Mesenchymal stem cell (in vitro differentiated cells and primary cell): Measurements from ENCODE around the gene SDR9C7.
"Not testable (repeated sequence)": the region's sequence is repeated elsewhere in the genome, so short reads cannot be mapped to it uniquely, and the experiment has no call there.

ENCODE experiments used
- DNase-seq: peaks from one replicate; pipeline ENCODE4 v3.0.0-alpha.2; 2013
- H2AFZ ChIP-seq: one replicate; pipeline ENCODE4 v1.6.1; 2013; ENCODE audit warnings: low read depth, mild to moderate bottlenecking, control low read depth, inconsistent platforms, low read length, moderate library complexity
- H2AK5ac ChIP-seq: 2 replicates; pipeline ENCODE4 v1.6.1; 2013; ENCODE audit warnings: low read length, moderate library complexity, mild to moderate bottlenecking, inconsistent platforms; ENCODE audit not compliant: severe bottlenecking
- H2BK120ac ChIP-seq: one replicate; pipeline ENCODE4 v1.6.1; 2013; ENCODE audit warnings: low read depth, mild to moderate bottlenecking, inconsistent platforms, low read length, moderate library complexity
- H2BK12ac ChIP-seq, 2 experiments: one replicate each; pipeline ENCODE4 v1.6.1; 2013; ENCODE audit warnings: inconsistent platforms in 2 of 2, low read length in 2 of 2, mild to moderate bottlenecking in 2 of 2, moderate library complexity in 2 of 2, control low read depth in 1 of 2
- H2BK15ac ChIP-seq: one replicate; pipeline ENCODE4 v1.6.1; 2013; ENCODE audit warnings: mild to moderate bottlenecking, low read depth, inconsistent platforms; ENCODE audit not compliant: poor library complexity, severe bottlenecking
- H2BK5ac ChIP-seq: 2 replicates; pipeline ENCODE4 v1.6.1; 2013; ENCODE audit warnings: low read depth, mild to moderate bottlenecking, low read length, control low read depth, inconsistent platforms; ENCODE audit not compliant: poor library complexity, severe bottlenecking
- H3K14ac ChIP-seq, 2 experiments: one replicate each; pipeline ENCODE4 v1.6.1; 2013; ENCODE audit warnings: inconsistent platforms in 2 of 2, low read length in 2 of 2, control low read depth in 1 of 2, mild to moderate bottlenecking in 1 of 2, moderate library complexity in 1 of 2
- H3K18ac ChIP-seq, 2 experiments: one replicate each; pipeline ENCODE4 v1.6.1; 2013; ENCODE audit warnings: inconsistent platforms in 2 of 2, low read length in 2 of 2, control low read depth in 1 of 2, low read depth in 1 of 2, mild to moderate bottlenecking in 1 of 2
- H3K23ac ChIP-seq, 2 experiments: one replicate each; pipeline ENCODE4 v1.6.1; 2013; ENCODE audit warnings: inconsistent platforms in 2 of 2, low read length in 2 of 2, mild to moderate bottlenecking in 2 of 2, moderate library complexity in 2 of 2, control low read depth in 1 of 2
- H3K27ac ChIP-seq: 2 replicates; pipeline ENCODE4 v1.5.1; 2013; ENCODE audit warnings: mild to moderate bottlenecking, moderate library complexity, low read length, control low read depth, inconsistent platforms; ENCODE audit not compliant: poor library complexity, severe bottlenecking
- H3K27me3 ChIP-seq, 2 experiments: 2 replicates each; pipeline versions ENCODE4 v1.6.1 to v1.7.0; 2013; ENCODE audit warnings: low read length in 2 of 2, mild to moderate bottlenecking in 2 of 2, moderate library complexity in 2 of 2, control low read depth in 1 of 2, inconsistent platforms in 1 of 2; ENCODE audit not compliant: control insufficient read depth in 1 of 2, insufficient read depth in 1 of 2
- H3K36me3 ChIP-seq, 2 experiments: 2 replicates each; pipeline versions ENCODE4 v1.6.1 to v1.7.0; 2013; ENCODE audit warnings: low read length in 2 of 2, control low read depth in 1 of 2, inconsistent platforms in 1 of 2, low read depth in 1 of 2, mild to moderate bottlenecking in 1 of 2; ENCODE audit not compliant: insufficient read depth in 2 of 2, control insufficient read depth in 1 of 2
- H3K4ac ChIP-seq, 2 experiments: one replicate each; pipeline ENCODE4 v1.6.1; 2013; ENCODE audit warnings: inconsistent platforms in 2 of 2, low read length in 2 of 2, mild to moderate bottlenecking in 2 of 2, moderate library complexity in 2 of 2, control low read depth in 1 of 2, low read depth in 1 of 2
- H3K4me1 ChIP-seq: 2 replicates; pipeline ENCODE4 v1.6.1; 2013; ENCODE audit warnings: low read depth, low read length, control low read depth; ENCODE audit not compliant: control insufficient read depth, insufficient read depth
- H3K4me2 ChIP-seq: 2 replicates; pipeline ENCODE4 v1.6.1; 2013; ENCODE audit warnings: low read length, mild to moderate bottlenecking, inconsistent platforms; ENCODE audit not compliant: poor library complexity, severe bottlenecking
- H3K4me3 ChIP-seq, 2 experiments: 2 replicates each; pipeline versions ENCODE4 v1.5.1 to v1.7.0; 2013; ENCODE audit warnings: low read length in 2 of 2, mild to moderate bottlenecking in 2 of 2, control low read depth in 1 of 2, low read depth in 1 of 2; ENCODE audit not compliant: insufficient read depth in 1 of 2
- H3K79me1 ChIP-seq: replicated peaks from 2 replicates; pipeline ENCODE4 v1.6.1; 2013; ENCODE audit warnings: mild to moderate bottlenecking, control low read depth, low read length, inconsistent platforms; ENCODE audit not compliant: poor library complexity, severe bottlenecking
- H3K9ac ChIP-seq: 2 replicates; pipeline ENCODE4 v1.7.0; 2013; ENCODE audit warnings: mild to moderate bottlenecking, low read length, moderate library complexity
- H3K9me3 ChIP-seq: 2 replicates; pipeline ENCODE4 v1.7.0; 2013; ENCODE audit warnings: mild to moderate bottlenecking, low read length; ENCODE audit not compliant: control insufficient read depth
- H4K8ac ChIP-seq: one replicate; pipeline ENCODE4 v1.6.1; 2013; ENCODE audit warnings: inconsistent platforms, mild to moderate bottlenecking, low read length, moderate library complexity
- H4K91ac ChIP-seq: one replicate; pipeline ENCODE4 v1.6.1; 2013; ENCODE audit warnings: mild to moderate bottlenecking, low read length, inconsistent platforms
- WGBS: methylation state at CpG from one replicate; pipeline ENCODE4 v1.1.7; 2013; ENCODE audit warnings: mixed read lengths; 5-methylcytosine and 5-hydroxymethylcytosine counted together

The SDR9C7 gene

DNA sequence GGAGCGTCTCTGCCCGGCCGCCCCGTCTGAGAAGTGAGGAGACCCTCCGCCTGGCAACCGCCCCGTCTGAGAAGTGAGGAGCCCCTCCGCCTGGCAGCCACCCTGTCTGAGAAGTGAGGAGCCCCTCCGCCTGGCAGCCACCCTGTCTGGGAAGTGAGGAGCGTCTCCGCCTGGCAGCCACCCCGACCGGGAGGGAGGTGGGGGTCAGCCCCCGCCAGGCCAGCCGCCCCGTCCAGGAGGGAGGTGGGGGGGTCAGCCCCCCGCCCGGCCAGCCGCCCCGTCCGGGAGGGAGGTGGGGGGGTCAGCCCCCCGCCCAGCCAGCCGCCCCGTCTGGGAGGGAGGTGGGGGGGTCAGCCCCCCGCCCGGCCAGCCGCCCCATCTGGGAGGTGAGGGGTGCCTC is 29.3 kb upstream of the SDR9C7 start:
- H2AFZ ChIP-seq, H2BK12ac ChIP-seq, H3K27me3 ChIP-seq, H4K8ac ChIP-seq, H3K4ac ChIP-seq, H3K4me1 ChIP-seq, H3K9me3 ChIP-seq, H3K27ac ChIP-seq, H2BK15ac ChIP-seq, H2BK120ac ChIP-seq, H3K4me2 ChIP-seq, H3K4me3 ChIP-seq, DNase-seq, H2AK5ac ChIP-seq, H3K18ac ChIP-seq, H3K79me1 ChIP-seq, H4K91ac ChIP-seq, H3K9ac ChIP-seq, H3K23ac ChIP-seq, H2BK5ac ChIP-seq, H3K36me3 ChIP-seq, H3K14ac ChIP-seq: not testable (repeated sequence)
- no CpG with 5 or more reads among the region's 27 CpGs for WGBS

- H4K8ac ChIP-seq, H3K4ac ChIP-seq, H3K79me1 ChIP-seq, H2BK5ac ChIP-seq, H3K36me3 ChIP-seq, DNase-seq, H3K4me1 ChIP-seq, H3K4me3 ChIP-seq, H2BK120ac ChIP-seq, H3K27ac ChIP-seq, H3K18ac ChIP-seq, H2AK5ac ChIP-seq, H2BK12ac ChIP-seq, H2AFZ ChIP-seq, H3K9ac ChIP-seq, H4K91ac ChIP-seq, H3K14ac ChIP-seq, H2BK15ac ChIP-seq, H3K23ac ChIP-seq, H3K4me2 ChIP-seq: not testable (repeated sequence)
- Histone ChIP-seq H3K9me3 (peaks cover 13% of the 10 kb centered on the region), H3K27me3 (peaks cover 16 to 17% of the 10 kb centered on the region in 2 experiments)
- 80% methylated on average over 4 of the region's 4 CpGs for WGBS
Observed at GRCh38 chr12:56962247-56962646, 28.0 kb upstream of the SDR9C7 start.

DNA sequence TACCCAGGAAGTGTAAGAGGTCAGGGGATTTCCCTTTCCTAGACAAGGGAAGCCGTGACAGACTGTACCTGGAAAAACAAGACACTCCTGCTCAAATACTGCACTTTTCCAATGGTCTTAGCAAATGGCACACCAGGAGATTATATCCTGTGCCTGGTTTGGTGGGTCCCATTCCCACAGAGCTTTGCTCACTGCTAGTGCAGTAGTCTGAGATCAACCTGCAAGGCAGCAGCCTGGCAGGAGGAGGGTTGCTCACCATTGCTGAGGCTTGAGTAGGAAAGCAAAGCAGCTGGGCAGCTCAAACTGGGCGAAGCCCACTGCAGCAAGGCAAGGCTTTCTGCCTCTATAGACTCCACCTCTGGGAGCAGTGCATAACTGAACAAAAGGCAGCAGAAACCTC is 24.2 kb upstream of the SDR9C7 start:
- no peak overlapping the region for H2BK5ac ChIP-seq
- no peak overlapping the region for H4K8ac ChIP-seq
- H3K18ac ChIP-seq = no peak overlapping the region
- DNase-seq = no peak
- no peak overlapping the region for H3K4me2 ChIP-seq
- no peak overlapping the region for H2AK5ac ChIP-seq
- H3K23ac ChIP-seq = no peak overlapping the region
- no peak overlapping the region for H2BK12ac ChIP-seq
- peaks cover 13% of the 10 kb centered on the region for H3K9me3 ChIP-seq
- H4K91ac ChIP-seq = no peak overlapping the region
- H3K14ac ChIP-seq = no peak overlapping the region
- no peak overlapping the region for H2BK15ac ChIP-seq
- H3K36me3 ChIP-seq = no peaks in the 10 kb centered on the region
- no peak overlapping the region for H3K9ac ChIP-seq
- 77% methylated on average over 2 of the region's 2 CpGs for WGBS
- H3K4ac ChIP-seq = no peak overlapping the region
- no peak overlapping the region for H2BK120ac ChIP-seq
- no peak overlapping the region for H3K27ac ChIP-seq
- H3K27me3 ChIP-seq = peaks cover 34 to 49% of the 10 kb centered on the region in 2 experiments
- no peaks in the 10 kb centered on the region for H3K4me1 ChIP-seq
- no peak overlapping the region for H3K4me3 ChIP-seq
- no peak overlapping the region for H2AFZ ChIP-seq
- no peaks in the 10 kb centered on the region for H3K79me1 ChIP-seq

DNA sequence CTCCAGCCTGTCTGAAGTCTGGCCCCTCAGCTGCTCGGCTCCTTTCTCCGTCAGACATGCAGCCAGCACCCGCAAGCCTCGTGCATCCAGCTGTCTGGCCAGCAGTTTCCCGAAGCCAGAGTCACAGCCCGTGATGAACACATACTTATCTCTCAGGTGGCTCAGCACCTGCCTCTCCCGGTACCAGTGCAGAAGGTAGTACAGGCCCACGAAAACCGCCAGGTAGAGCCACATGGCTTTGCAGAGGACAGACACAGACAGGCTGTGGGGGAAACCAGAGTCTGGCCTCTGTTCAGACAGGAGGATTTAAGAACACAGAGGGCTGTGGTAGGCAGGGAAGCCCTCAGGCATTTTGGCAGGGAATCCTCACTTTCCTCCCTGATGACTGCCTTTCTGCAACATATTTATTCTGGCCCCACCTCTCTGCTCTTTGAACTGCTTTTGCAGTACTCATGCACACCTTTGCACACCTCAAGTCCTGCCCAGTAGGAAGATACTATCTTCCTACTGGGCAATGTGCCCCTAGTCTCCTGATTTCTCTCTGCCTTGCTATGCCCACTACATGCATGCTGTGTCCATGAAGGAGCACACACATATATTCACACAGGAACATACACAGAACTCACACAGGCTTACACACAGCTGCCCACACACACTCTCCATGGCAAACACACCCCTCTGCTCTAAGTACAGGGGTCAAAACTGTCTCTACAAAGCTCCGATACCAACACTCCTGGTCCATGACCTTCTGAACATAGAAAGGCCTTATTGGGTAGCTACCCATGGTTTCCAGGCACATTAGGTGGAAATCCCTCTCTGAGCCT is 23.2 kb upstream of the SDR9C7 start, which contains the start of gene RDH16:
TSS of gene RDH16 (minus strand) at position 380 of the 824 bp plus-strand sequence. CDS start at position 234, 146 bp downstream.
- H4K8ac ChIP-seq = no peak within 1 kb of the TSS
- H2AFZ ChIP-seq = no peak within 1 kb of the TSS
- no peak within 1 kb of the TSS for H2BK120ac ChIP-seq
- H3K9ac ChIP-seq = no peak within 1 kb of the TSS
- no peaks in the 10 kb centered on the region for H3K79me1 ChIP-seq
- H3K4me2 ChIP-seq = no peak within 1 kb of the TSS
- no peak within 1 kb of the TSS for H3K27ac ChIP-seq
- H2BK5ac ChIP-seq = no peak within 1 kb of the TSS
- no peak within 1 kb of the TSS for H2BK12ac ChIP-seq
- no peak within 1 kb of the TSS for H3K4me3 ChIP-seq
- no peak within 1 kb of the TSS for H3K23ac ChIP-seq
- no peaks in the 10 kb centered on the region for H3K36me3 ChIP-seq
- H3K4me1 ChIP-seq = no peaks in the 10 kb centered on the region
- H3K9me3 ChIP-seq = peaks cover 13% of the 10 kb centered on the region
- no peak for DNase-seq
- no peak within 1 kb of the TSS for H2AK5ac ChIP-seq
- no peak within 1 kb of the TSS for H3K18ac ChIP-seq
- no peak within 1 kb of the TSS for H3K4ac ChIP-seq
- H3K27me3 ChIP-seq = peaks cover 43 to 57% of the 10 kb centered on the region in 2 experiments
- H2BK15ac ChIP-seq = no peak within 1 kb of the TSS
- no peak within 1 kb of the TSS for H4K91ac ChIP-seq
- H3K14ac ChIP-seq = no peak within 1 kb of the TSS
- WGBS = 76% methylated on average over 10 of the region's 10 CpGs
